Measurements from ENCODE around the gene GPC3. TPM values are rescaled to one million over a fixed set of nuclear protein-coding genes. Genes with fewer than 3 reads are reported as not detected.

GPC3 gene
- total RNA-seq, 1 donor = not detected

DNA sequence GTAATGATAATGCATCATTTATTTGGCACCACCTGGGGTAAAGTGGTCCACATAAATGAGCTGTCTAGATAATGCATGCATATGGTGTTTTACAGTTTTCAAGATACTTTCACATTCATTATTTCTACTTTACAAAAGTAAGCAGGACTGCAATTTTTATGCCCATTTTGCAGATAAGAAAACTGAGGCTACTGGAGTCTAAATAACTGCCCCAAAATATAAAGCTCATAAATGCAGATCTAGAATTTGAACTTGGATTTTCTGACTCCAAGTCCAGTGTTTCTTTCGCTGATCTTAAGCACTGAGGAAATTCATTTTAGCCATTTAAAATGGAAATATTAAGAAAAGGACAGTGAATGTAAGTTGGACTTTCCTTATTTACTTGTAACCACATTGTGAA is 36.5 kb downstream of the GPC3 start:
- DNase-seq (ENCODE audit: low read depth) = no peak
- no peak overlapping the region for H3K4me3 ChIP-seq (ENCODE audit: low read depth, low read length)
- TF ChIP-seq, protein P1, sequence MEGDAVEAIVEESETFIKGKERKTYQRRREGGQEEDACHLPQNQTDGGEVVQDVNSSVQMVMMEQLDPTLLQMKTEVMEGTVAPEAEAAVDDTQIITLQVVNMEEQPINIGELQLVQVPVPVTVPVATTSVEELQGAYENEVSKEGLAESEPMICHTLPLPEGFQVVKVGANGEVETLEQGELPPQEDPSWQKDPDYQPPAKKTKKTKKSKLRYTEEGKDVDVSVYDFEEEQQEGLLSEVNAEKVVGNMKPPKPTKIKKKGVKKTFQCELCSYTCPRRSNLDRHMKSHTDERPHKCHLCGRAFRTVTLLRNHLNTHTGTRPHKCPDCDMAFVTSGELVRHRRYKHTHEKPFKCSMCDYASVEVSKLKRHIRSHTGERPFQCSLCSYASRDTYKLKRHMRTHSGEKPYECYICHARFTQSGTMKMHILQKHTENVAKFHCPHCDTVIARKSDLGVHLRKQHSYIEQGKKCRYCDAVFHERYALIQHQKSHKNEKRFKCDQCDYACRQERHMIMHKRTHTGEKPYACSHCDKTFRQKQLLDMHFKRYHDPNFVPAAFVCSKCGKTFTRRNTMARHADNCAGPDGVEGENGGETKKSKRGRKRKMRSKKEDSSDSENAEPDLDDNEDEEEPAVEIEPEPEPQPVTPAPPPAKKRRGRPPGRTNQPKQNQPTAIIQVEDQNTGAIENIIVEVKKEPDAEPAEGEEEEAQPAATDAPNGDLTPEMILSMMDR (IDR thresholded peaks at IDR 0.05; ENCODE audit: insufficient read depth, low read depth, low read length) = no peak

DNA sequence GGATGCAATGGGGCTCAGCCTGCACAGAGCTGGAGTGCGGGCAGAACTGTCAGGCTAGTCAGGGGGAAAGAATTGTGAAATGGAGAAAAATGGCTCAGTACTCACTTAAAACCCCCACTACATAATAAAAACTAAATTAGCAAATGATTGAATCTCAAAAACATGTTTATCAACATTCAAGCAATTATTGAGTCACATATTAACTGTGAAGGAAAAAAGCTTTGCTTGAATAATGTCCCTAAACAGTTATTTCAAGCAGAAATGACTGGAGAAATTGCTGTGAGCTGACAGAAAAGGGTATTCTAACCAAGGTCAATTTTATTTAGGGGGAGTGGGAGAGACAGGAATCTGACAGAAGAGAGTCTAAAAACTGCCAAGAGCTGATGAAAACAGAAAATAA is 37.4 kb downstream of the GPC3 start:
- no peak overlapping the region for H3K4me3 ChIP-seq (ENCODE audit: low read depth, low read length)
- TF ChIP-seq, protein P1 (IDR thresholded peaks at IDR 0.05; ENCODE audit: insufficient read depth, low read depth, low read length) = no peak
- no peak for DNase-seq (ENCODE audit: low read depth)

DNA sequence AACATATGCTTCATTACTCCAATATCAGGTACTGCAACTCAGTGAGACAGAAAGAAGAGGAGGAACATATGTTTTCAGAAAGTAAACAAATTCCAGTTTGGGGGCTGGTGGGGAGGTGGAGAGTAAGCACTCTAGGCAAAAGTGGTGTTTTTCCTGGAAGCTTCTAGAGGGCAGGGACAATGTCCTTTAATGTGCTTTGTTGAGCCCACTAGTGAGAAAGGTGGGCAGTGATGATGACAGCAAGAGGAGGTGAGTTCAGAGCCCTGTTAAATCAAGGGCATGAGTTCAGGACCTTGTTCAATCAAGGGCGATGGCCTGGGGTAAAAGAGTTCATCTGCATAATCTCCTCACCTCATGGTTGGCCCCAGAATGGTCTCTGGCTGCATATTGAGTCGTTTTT is 38.4 kb downstream of the GPC3 start:
- H3K4me3 ChIP-seq (ENCODE audit: low read depth, low read length) = no peak overlapping the region
- TF ChIP-seq, protein P1 (IDR thresholded peaks at IDR 0.05; ENCODE audit: insufficient read depth, low read depth, low read length) = no peak

DNA sequence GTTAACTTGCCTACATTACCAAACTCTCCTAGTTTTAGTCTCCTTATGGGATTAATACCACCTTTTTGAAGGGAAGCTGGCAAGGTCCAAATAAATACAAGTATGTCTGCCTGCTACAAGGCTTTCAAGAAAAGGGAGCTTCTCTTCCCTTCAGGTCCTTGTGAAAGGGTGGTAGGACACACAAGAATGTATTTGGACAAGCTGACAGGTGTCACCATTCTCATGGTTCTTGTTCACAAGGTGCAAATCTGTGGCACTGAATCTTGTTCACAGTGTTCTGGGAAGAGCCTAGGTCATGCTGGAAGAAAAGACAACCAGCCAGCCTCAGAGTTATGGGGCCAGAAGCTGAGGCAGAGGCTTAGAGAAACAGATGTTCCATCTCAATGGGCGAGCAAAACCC is 41.9 kb downstream of the GPC3 start:
- no peak for DNase-seq (ENCODE audit: low read depth)
- TF ChIP-seq, protein P1 (IDR thresholded peaks at IDR 0.05; ENCODE audit: insufficient read depth, low read depth, low read length) = no peak
- no peak overlapping the region for H3K4me3 ChIP-seq (ENCODE audit: low read depth, low read length)

More for the DNA sequence above, 38.4 kb downstream of the GPC3 start:
- no peak for DNase-seq (ENCODE audit: low read depth)

DNA sequence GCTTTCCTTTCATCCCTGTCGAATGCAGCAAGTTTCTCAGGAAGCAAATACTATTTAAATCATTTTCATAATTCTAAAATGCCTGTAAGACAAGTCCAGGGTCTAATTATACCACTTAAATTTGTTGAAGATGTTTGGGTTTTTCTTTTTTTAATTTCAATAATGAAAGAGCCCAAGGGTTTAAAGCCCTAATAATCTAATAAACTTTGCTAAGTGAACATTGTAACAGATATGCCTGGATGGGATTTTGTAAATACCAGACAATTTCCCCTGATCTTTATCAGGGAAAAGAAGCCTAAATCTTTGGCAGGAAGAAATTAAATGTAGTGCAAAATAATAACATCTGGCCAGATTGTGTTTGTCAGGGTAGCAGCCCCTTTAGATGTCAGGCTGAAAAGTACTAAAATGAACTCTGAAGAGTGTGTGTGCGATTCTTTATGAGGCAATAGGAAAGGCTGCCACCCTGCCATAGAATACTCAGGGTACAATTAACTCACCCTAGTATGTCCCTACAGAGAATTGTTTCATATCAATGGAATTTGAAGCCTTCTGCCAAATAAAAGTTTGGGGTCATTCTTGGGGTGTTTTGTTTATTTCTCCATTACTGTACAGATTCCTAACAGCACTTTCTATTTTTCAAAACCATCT is 45.6 kb downstream of the GPC3 start:
- no peak overlapping the region for H3K4me3 ChIP-seq (ENCODE audit: low read depth, low read length)
- TF ChIP-seq, protein P1 (IDR thresholded peaks at IDR 0.05; ENCODE audit: insufficient read depth, low read depth, low read length) = no peak
- DNase-seq (ENCODE audit: low read depth) = no peak

DNA sequence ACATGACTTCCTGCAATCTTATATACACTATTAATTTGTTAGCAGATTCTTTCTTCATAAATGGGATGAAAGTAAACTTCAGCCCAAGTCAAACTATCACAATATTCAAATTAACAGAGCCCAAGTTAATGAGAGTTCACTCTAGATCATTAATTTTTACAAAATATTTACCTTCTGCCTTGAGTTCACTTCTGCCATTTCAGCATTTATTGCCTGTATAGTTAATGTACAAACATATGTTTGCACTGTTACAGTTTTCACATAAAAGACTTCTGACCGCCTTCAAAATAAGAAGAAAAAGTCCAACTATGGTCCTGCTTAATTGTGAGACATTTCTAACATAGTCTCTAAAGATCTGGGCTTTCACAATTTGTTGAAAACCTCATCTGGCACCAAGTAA is 46.9 kb downstream of the GPC3 start:
- no peak for DNase-seq (ENCODE audit: low read depth)
- no peak overlapping the region for H3K4me3 ChIP-seq (ENCODE audit: low read depth, low read length)
- TF ChIP-seq, protein P1 (IDR thresholded peaks at IDR 0.05; ENCODE audit: insufficient read depth, low read depth, low read length) = no peak

DNA sequence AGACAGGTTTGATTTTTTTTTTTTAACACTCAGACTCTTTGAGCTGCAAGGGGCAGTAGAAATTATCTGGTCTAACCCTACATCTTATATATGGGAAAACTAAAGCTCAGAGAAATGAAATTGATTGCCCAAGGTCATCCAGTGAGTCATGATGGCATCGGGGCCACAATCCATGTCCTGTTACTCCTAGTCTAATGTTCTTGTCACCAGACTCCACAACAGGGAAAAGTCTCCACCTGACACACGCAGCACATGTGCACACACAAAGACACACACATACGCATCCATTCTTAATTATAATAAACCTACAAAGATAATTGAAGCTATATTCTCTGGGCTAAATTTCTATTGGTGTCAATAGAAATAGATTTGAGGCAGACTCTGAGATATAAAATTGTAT is 48.4 kb downstream of the GPC3 start:
- TF ChIP-seq, protein P1 (IDR thresholded peaks at IDR 0.05; ENCODE audit: insufficient read depth, low read depth, low read length) = no peak

More for the DNA sequence above, 48.4 kb downstream of the GPC3 start:
- H3K4me3 ChIP-seq (ENCODE audit: low read depth, low read length) = no peak overlapping the region
- DNase-seq (ENCODE audit: low read depth) = no peak
